Stimulated activated CD8-positive, alpha-beta memory T cell treated with anti-CD3 and anti-CD28 coated beads, Interleukin-7, amount 100 ng/mL, for 48 hours (primary cell): ENCODE results near the gene MYH10.
A peak's percentile ranks its signal among the peaks of the same experiment; 100 is the strongest.

Experiments
- DNase-seq, 2 donors: peaks; one replicate each; pipeline ENCODE4 v3.0.0-alpha.2; 2020; ENCODE audit warnings: low read depth in 1 of 2; ENCODE audit errors: extremely low read depth in 1 of 2

The MYH10 gene

GRCh38 chr17:8453326-8453725 lies 177.2 kb downstream of the MYH10 start:
- no peak for DNase-seq

DNA sequence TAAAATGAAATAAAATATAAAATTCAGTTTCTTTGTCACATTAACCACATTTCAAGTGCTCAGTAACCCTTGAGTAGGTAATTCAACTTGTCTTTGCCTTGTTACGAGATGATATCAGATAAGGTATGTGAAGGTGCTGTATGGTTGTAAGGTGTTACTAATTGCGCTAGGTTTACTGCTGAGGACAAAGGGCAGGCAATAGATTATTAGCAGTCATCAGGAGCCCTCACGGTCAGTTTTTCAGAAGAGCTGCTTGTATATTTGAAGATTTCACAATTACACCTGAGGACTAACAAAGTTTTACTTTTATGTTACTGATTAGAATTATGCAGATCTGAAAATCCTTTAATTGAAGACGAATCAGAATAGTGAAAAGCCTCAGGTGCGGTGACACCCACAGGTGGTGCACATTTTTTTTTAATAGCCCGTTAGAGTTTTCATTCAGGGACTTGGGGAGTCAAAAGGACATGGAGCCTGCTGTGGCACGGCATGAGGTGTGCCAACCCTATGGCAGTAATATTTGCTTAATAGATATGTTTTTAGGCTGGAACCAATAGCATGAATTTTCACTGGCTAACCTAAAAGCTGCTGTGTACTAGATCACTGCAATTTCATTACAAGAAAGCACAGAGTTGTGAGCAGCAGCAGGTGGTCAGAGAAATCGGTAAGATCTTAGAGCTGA lies 178.5 kb downstream of the MYH10 start:
- DNase-seq: no peak

DNA sequence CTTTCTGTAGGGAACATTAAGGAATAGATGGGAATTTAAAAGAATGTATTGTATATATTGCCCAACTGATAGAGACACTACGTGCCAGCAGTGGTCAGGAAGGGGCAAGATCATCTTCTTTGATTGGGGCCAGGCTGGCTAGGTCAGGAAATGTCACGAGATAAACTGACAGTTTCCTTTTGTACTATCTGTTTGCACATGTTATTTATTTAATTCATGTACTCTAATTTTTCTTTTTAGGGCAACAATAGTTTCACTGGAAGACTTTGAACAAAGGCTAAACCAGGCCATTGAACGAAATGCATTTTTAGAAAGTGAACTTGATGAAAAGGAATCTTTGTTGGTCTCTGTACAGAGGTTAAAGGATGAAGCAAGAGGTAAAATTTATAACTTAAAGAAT lies 182.2 kb downstream of the MYH10 start:
- no peak for DNase-seq

DNA sequence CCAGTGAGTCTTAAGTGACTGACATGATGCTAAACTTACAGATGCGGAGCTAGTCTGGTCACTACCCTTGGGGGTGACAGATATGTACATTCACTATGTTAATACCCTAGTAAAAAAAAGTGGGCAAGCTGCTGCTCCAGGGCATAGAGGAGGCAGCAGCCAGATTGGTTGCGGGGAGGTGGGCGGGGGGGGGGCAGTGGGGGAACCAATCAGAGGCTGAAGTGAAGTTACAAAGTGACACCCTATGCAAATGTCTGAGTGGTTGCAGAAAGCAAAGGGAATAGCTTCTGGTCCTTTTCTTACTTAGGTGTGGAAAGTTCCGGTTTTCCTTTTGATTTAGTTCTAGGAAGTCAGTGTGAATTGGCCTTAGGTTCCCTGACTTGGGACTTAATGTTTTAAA lies 182.7 kb downstream of the MYH10 start:
- no peak for DNase-seq

- no peak for DNase-seq
Observed at GRCh38 chr17:8445536-8445935, 185.0 kb downstream of the MYH10 start.

- DNase-seq: no peak
Observed at GRCh38 chr17:8444494-8444893, 186.0 kb downstream of the MYH10 start.

DNA sequence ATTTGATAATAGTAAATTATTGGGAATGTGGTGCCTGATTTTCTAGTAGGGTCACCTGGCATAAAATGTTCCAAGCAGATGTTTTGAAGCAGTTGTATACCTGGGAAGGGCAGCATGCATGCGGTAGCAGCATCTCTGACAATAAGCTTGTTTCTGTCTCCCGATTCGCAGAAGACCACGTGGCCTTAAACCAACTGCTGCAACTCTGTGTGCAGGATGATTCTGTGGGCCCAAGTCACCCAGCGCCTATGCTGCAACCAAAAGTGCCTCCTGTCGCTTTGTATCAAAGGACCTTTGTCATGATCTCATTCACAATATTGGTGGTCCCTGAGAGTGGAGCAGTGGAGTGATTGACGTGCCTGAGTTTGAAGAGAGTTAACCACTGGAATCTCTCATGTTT lies 186.8 kb downstream of the MYH10 start:
- DNase-seq: no peak

DNA sequence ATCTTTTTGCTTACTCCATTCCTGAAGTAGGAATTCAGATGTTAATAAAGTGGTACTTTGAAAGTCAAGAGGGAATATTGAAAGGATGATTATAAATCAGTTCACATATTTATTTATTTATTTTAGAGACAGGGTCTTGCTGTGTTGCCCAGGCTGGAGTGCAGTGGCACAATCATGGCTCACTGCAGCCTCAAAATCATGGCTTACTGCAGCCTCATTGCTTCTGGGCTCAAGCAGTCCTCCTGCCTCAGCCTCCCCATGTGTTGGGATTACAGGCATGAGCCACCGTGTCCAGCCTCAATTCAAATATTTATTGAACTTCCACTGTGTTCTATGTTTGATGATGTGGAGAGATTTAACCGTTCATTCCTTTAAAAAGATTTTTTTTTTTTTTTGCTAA lies 188.2 kb downstream of the MYH10 start:
- DNase-seq: no peak

DNA sequence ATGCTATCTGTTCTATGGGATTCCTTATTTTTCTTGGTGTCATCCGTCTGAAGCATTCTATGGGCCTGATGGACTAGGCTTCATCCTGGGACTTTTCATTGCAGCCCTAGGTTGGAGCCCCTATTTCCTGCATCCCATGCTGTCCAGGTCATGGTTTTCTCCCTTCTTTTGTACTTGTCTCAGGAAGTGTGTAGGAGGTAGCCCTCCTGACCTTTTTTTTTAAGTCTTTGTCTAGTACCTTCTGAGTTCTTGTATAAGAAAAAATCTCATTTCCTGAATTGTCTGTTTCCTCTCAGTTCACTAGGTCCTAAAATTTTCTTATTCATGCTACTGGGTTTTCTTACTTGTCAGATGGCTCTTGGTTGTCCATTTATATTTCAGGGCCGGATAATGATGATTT lies 188.8 kb downstream of the MYH10 start:
- DNase-seq: no peak

GRCh38 chr17:8439681-8440080 lies 190.8 kb downstream of the MYH10 start:
- DNase-seq: no peak

DNA sequence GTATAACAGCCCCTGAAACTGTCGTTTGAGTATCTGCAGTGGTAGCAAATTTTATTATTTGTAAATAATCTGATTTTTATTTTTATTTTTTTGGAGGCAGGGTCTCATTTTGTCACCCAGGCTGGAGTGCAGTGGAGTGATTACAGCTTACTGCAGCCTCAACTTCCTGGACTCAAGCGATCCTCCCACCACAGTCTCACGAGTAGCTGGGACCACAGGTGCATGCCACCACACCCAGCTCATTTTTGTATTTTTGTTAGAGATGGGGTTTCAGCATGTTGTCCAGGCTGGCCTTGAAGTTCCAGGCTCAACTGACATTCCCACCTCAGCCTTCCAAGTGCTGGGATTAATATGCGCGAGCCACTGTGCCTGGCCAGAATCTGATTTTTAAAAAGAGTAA lies 192.1 kb downstream of the MYH10 start:
- no peak for DNase-seq

DNA sequence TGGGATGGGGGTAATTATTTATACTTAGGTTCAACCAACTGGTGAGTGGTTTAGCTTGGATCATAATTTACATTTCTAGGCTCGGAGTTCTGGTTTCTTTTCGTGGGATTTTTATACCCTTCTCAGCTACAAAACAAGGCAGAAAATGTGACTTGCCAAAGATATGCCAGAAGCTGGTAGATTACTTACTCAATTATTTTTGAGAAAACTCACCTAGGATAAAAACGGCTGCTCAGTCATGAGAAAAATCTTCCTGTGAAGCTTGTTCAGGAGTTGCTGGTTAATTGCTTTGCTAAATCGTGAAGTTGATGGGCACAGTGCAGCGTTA lies 193.7 kb downstream of the MYH10 start:
- DNase-seq: no peak

DNA sequence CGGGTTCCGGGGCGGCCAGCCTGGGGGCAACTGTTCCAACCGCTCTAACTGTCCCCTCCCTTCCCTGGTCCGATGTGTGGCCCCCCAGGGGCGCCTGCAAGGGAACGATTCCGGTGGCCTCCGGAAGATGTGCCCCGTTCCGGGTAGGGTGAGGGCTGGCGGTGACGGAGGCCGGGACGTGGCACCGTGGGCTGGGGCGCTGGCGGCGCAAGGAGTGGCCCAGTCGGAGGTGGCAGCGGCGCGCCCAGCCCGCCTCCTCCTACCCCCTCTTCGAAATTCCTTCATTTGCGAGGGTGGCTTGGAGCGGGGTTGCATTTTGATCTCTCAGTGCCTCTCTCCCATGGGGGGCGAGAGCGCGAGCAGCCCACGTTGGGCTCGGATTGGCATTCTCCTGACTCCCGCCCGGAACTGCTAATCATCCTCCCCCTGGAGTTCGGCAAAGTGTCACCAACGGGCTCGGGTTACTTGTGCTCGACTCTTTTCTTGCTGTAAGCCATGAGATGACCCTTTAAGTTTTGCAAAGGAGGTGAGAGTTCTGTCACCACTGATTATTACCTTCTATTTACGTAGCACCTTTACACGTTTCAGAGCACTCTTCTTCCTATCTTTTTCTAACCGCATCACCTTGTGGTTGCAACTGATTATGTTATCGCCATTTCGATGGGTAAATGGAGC lies 194.2 kb downstream of the MYH10 start:
- DNase-seq: peak; percentile 22 to 42

GRCh38 chr17:8435245-8436168 lies 195.0 kb downstream of the MYH10 start, which contains the start of gene NDEL1:
TSS of gene NDEL1 (plus strand) at chr17:8435884. CDS start at chr17:8444272, 8,388 bp downstream.
- peak; percentile 98 to 99 for DNase-seq

DNA sequence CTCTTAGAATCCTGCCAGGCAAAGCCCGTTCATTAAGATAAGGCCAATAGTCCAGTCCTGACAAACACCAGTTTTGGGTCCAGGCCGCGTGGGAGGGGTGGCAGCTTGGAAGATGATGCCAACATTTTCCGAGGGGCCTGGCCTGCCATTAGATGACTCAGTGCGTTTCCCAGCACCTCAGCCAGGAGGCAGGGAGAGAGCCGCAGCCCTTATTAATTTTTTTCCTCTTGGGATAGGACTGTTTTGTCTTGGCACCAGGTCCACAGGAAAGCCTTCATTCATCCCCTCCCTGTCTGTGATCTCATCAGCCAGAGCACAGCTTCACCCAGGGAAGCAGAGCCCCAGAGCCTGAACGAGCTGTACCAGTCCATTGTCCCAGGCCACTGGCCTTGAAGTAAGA lies 199.6 kb downstream of the MYH10 start:
- no peak for DNase-seq

GRCh38 chr17:8426802-8427201 lies 203.7 kb downstream of the MYH10 start:
- DNase-seq: no peak

GRCh38 chr17:8426094-8426720 lies 204.3 kb downstream of the MYH10 start:
- DNase-seq: no peak
